H1 (cell line): ENCODE results near the gene PTPRD. TPM values are rescaled to one million over a fixed set of nuclear protein-coding genes. Genes with fewer than 3 reads are reported as not detected.

ENCODE experiments used
- ASH2L ChIP-seq: fragments of 200-600, 300-600 bp; sonication (generic); IDR thresholded peaks from one replicate; pipeline ENCODE4 v1.7.1; 2017; ENCODE audit warnings: low read length
- KDM4A ChIP-seq: IDR thresholded peaks from one replicate; pipeline ENCODE4 v1.7.1; 2012; ENCODE audit warnings: low read depth, mild to moderate bottlenecking, moderate library complexity, low read length, inconsistent platforms; ENCODE audit not compliant: severe bottlenecking
- PHF8 ChIP-seq: fragments of 200-600 bp; sonication (generic); conservative IDR thresholded peaks from 2 replicates; pipeline ENCODE4 v1.7.1; 2012; ENCODE audit warnings: low read depth, mild to moderate bottlenecking, inconsistent platforms, low read length, moderate library complexity
- polyA plus RNA-seq, 7 experiments: library from polyadenylated mRNA; depleted of rRNA in 3 of 7; stranded (reverse) in 5 of 7; unstranded in 2 of 7; fragments of >200 nt in 5 of 7; fragments of 200-250 nt in 2 of 7; gene quantifications; 1 replicate in 5 of 7; 2 replicates in 1 of 7; 4 replicates in 1 of 7; pipeline versions ENCODE4 v1.2.1 to v1.2.3, GENCODE V29; 2011 to 2013; ENCODE audit warnings: missing spikeins in 2 of 7, mixed read lengths in 2 of 7
- total RNA-seq: library from RNA; stranded (reverse); fragmentation: NEBNext Ultra II Directional; extraction: Animal tissue kit (Norgen Biotek cat#: 25700); gene quantifications from 2 replicates; pipeline ENCODE4 v1.2.1, GENCODE V29; 2021

Gene PTPRD
- total and polyA plus RNA-seq, 2 of the 8 experiments (the other 6 are each of a cell fraction or from before 2014, with no cell fraction given), result 17.2 to 77.0 TPM

- no peak for TF ChIP-seq KDM4A
- TF ChIP-seq PHF8, result no peak
- TF ChIP-seq ASH2L, result no peak
Observed at GRCh38 chr9:9912459-9912858, 700.3 kb downstream of the PTPRD start (continued).
